Transverse colon (tissue), 3 donors: ENCODE measurements around the gene HMX2.

Experiments used
- CTCF ChIP-seq, 5 experiments: fragments of 200-600 bp in 3 of 5; fragments of 450-650 bp in 2 of 5; sonication (generic) in 3 of 5; IDR thresholded peaks; 1 replicate in 2 of 5; 2 replicates in 3 of 5; pipeline ENCODE4 v1.5.1; 2016 to 2017; ENCODE audit warnings: antibody characterized with exemption in 5 of 5, inconsistent platforms in 3 of 5, mild to moderate bottlenecking in 2 of 5, moderate library complexity in 1 of 5
- POLR2A ChIP-seq: fragments of 450-650 bp; IDR thresholded peaks from one replicate; pipeline ENCODE4 v1.6.1; 2016; ENCODE audit warnings: antibody characterized with exemption, mild to moderate bottlenecking, moderate library complexity

- TF ChIP-seq CTCF (IDR thresholded peaks at IDR 0.05) (no peak), POLR2A (no peak)
Measured at GRCh38 chr10:123126246-123126645, 21.7 kb upstream of the HMX2 start.
